Lung (tissue), 12 donors: Measurements from ENCODE around the gene IL11RA. TPM values are rescaled to one million over a fixed set of nuclear protein-coding genes. Genes with fewer than 3 reads are reported as not detected.
A peak's percentile ranks its signal among the peaks of the same experiment; 100 is the strongest.
"Not testable (repeated sequence)": the region's sequence is repeated elsewhere in the genome, so short reads cannot be mapped to it uniquely, and the experiment has no call there.

Experiments used
- ATAC-seq: fragments of 200-7000 bp; cut with Tn5 transposase; one replicate; pipeline ENCODE4 v1.9.1; 2020; ENCODE audit warnings: moderate number of reproducible peaks; ENCODE audit not compliant: insufficient read depth, low FRiP score
- DNase-seq, 3 donors: peaks; one replicate each; pipeline ENCODE4 v3.0.0-alpha.2; 2013 to 2017
- H3K27ac ChIP-seq, 2 donors: one replicate each; pipeline ENCODE4 v1.5.1; 2013; ENCODE audit warnings: mild to moderate bottlenecking in 2 of 2, moderate library complexity in 2 of 2, control low read depth in 1 of 2, inconsistent platforms in 1 of 2, low read depth in 1 of 2, low read length in 1 of 2
- H3K27me3 ChIP-seq, 3 donors: one replicate each; pipeline ENCODE4 v1.5.1; 2013; ENCODE audit warnings: low read length in 2 of 3; ENCODE audit not compliant: control insufficient read depth in 3 of 3, insufficient read depth in 3 of 3
- H3K36me3 ChIP-seq, 4 donors: one replicate each; pipeline ENCODE4 v1.5.1; 2013; ENCODE audit warnings: low read length in 4 of 4, mild to moderate bottlenecking in 1 of 4, moderate library complexity in 1 of 4; ENCODE audit not compliant: control insufficient read depth in 4 of 4, insufficient read depth in 4 of 4
- H3K4me1 ChIP-seq, 5 donors: one replicate each; pipeline ENCODE4 v1.5.1; 2013; ENCODE audit warnings: low read length in 5 of 5, mild to moderate bottlenecking in 2 of 5, moderate library complexity in 1 of 5; ENCODE audit not compliant: control insufficient read depth in 5 of 5, insufficient read depth in 5 of 5
- H3K4me3 ChIP-seq: one replicate; pipeline ENCODE4 v1.5.1; 2013; ENCODE audit warnings: mild to moderate bottlenecking, control low read depth, moderate library complexity
- H3K9ac ChIP-seq, 2 donors: one replicate each; pipeline ENCODE4 v1.5.1; 2013; ENCODE audit warnings: low read length in 2 of 2, control low read depth in 1 of 2; ENCODE audit not compliant: insufficient read depth in 1 of 2
- H3K9me3 ChIP-seq, 4 donors: one replicate each; pipeline ENCODE4 v1.5.1; 2013; ENCODE audit warnings: low read length in 3 of 4, mild to moderate bottlenecking in 1 of 4, moderate library complexity in 1 of 4; ENCODE audit not compliant: control insufficient read depth in 4 of 4, insufficient read depth in 3 of 4
- WGBS, 2 donors: extraction: QIAGEN DNeasy Blood & Tissue Kit; methylation state at CpG; one replicate each; pipeline ENCODE4 v1.1.7; 2013; 5-methylcytosine and 5-hydroxymethylcytosine counted together
- polyA plus RNA-seq, 2 donors: library from polyadenylated mRNA; stranded (reverse); fragments of 200-250 nt; gene quantifications; one replicate each; pipeline ENCODE4 v1.2.1, GENCODE V29; 2013
- total RNA-seq, 2 donors: library from RNA; depleted of rRNA in 1 of 2; stranded (reverse); fragments of >200 nt in 1 of 2; gene quantifications; one replicate each; pipeline ENCODE4 v1.2.1, GENCODE V29; 2014 to 2021
- TF ChIP-seq, protein P1 (sequence below): IDR thresholded peaks from 2 replicates; pipeline ENCODE4 v1.5.1; 2012; ENCODE audit warnings: mild to moderate bottlenecking; ENCODE audit errors: control extremely low read depth, extremely low read depth
- donor health status: control.
- donor health status: control.
- donor health status: Bipolar disorder and iron deficiency.
- donor health status: healthy.
- donor health status: DM: yes; HTN: yes; CAD: no.

The IL11RA gene
- total and polyA plus RNA-seq, 4 donors, result 5.5 to 30.5 (median 12.6) TPM

DNA sequence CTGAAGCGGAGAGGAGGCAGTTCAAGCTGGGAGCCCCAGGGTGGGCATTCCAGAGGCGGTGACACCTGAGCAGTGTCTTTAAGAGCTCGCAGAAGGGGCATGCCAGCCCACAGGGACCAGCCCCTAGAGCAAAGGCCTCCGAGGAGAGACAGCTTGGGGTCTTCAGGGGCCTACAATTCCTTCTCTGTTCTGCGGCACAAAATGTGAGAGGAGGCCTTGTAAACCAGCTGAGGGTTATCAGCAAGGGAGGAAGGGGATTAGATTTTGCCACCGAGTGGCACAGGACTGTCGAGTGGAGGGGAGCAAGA is 13.9 kb upstream of the IL11RA start:
- Histone ChIP-seq H3K9me3 (no peaks in the 10 kb centered on the region), H3K4me1 (peaks cover 0 to 19% (median 7%) of the 10 kb centered on the region in 5 donors), H3K27me3 (no peaks in the 10 kb centered on the region), H3K36me3 (peaks cover 0 to 8% (median 5%) of the 10 kb centered on the region in 4 donors), H3K27ac (peak overlapping the region; percentile 78 to 91), H3K4me3 (peak overlapping the region; percentile 71), H3K9ac (peak overlapping the region; percentile 28 to 90)
- no peak for DNase-seq
- 27 to 28% methylated on average over 7 of the region's 7 CpGs for WGBS, 2 donors
- no peak for ATAC-seq
- TF ChIP-seq, protein P1, sequence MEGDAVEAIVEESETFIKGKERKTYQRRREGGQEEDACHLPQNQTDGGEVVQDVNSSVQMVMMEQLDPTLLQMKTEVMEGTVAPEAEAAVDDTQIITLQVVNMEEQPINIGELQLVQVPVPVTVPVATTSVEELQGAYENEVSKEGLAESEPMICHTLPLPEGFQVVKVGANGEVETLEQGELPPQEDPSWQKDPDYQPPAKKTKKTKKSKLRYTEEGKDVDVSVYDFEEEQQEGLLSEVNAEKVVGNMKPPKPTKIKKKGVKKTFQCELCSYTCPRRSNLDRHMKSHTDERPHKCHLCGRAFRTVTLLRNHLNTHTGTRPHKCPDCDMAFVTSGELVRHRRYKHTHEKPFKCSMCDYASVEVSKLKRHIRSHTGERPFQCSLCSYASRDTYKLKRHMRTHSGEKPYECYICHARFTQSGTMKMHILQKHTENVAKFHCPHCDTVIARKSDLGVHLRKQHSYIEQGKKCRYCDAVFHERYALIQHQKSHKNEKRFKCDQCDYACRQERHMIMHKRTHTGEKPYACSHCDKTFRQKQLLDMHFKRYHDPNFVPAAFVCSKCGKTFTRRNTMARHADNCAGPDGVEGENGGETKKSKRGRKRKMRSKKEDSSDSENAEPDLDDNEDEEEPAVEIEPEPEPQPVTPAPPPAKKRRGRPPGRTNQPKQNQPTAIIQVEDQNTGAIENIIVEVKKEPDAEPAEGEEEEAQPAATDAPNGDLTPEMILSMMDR, result no peak

DNA sequence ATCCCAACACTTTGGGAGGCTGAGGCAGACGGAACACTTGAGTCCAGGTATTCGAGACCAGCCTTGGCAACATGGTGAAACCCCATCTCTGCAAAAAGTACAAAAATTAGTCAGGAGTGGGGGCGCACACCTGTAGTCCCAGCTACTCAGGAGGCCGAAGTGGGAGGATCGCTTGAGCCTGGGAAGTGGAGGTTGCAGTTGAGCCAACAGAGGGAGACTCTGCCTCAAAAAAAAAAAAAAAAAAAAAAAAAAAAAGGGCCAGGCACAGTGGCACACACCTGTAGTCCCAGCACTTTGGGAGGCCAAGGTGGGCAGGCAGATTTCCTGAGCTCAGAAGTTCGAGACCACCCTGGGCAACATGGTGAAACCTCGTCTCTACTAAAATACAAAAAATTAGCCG is 12.7 kb upstream of the IL11RA start:
- not testable (repeated sequence) for H3K9me3 ChIP-seq, H3K27me3 ChIP-seq, H3K36me3 ChIP-seq, DNase-seq, ATAC-seq, H3K9ac ChIP-seq, H3K4me3 ChIP-seq, H3K27ac ChIP-seq
- 85 to 93% methylated on average over 8 of the region's 8 CpGs for WGBS, 2 donors
- peaks cover 0 to 19% (median 7%) of the 10 kb centered on the region in 5 donors for H3K4me1 ChIP-seq

DNA sequence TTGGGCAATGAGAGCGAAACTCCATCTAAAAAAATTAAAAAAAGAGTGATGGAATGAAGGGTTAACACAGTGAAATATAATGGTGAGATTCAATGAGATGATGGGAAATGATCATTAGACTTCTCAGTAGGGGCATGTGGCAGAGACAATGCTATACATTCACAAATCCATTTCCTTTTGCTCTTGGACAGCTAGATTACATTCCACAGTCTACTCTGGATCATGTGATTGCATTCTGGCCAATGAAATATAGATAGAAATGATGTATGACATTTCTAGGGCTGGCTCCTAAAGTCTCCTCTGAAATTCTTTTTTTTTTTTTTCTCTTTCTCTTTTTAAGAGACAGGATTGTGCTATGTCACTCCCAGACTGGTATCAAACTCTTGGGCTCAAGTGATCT is 9.3 kb upstream of the IL11RA start:
- DNase-seq, result no peak
- Histone ChIP-seq H3K36me3 (no peaks in the 10 kb centered on the region), H3K4me1 (peaks cover 0 to 24% (median 9%) of the 10 kb centered on the region in 5 donors), H3K9me3 (no peaks in the 10 kb centered on the region), H3K9ac (no peak overlapping the region), H3K27ac (no peak overlapping the region), H3K4me3 (no peak overlapping the region), H3K27me3 (no peaks in the 10 kb centered on the region)
- WGBS, 2 donors, result 94 to 98% methylated on average over 1 of the region's 1 CpG
- TF ChIP-seq, protein P1, result no peak
- no peak for ATAC-seq

DNA sequence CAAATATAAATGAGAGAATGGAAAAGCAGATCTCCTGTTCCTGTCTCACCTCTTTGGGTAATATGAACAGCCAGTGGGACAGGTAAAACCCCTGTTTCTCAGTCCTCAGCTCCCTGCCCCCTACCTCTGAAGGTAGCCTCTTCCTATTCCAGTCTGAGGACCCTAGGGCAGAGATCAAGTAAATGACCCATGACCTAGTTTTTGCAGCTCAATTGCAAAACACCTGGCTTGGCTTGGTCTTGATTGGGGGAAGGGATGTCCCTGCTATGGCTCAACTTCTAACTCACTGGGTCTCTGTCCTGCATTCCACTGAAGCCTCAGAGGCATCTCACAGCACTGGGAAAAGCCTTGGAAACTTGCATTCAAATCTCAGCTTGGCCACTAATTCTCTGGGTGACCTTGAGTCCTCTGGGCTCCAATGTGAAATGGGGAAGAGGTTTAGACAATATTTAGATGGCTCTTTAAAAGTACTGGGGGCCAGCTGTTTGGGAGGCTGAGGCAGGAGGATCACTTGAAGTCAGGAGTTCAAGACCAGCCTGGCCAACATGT is 7.1 kb upstream of the IL11RA start:
- Histone ChIP-seq H3K27me3 (no peaks in the 10 kb centered on the region), H3K4me1 (peaks cover 0 to 18% (median 3%) of the 10 kb centered on the region in 5 donors), H3K27ac (no peak overlapping the region), H3K9ac (no peak overlapping the region), H3K9me3 (no peaks in the 10 kb centered on the region), H3K36me3 (peaks cover 0 to 18% (median 14%) of the 10 kb centered on the region in 4 donors), H3K4me3 (no peak overlapping the region)
- no peak for DNase-seq
- no peak for ATAC-seq
- TF ChIP-seq, protein P1, result no peak
